LNCaP clone FGC (cell line): ENCODE measurements around the gene DNAJC3.

Experiments used
- DNase-seq: peaks from one replicate; pipeline ENCODE4 v3.0.0-alpha.2; 2011; ENCODE audit warnings: low read depth
- H3K4me3 ChIP-seq: 2 replicates; pipeline ENCODE4 v1.5.1; 2011; ENCODE audit warnings: mild to moderate bottlenecking, low read depth, low read length, control low read depth
- TF ChIP-seq, protein P1 (sequence below): IDR thresholded peaks from 2 replicates; pipeline ENCODE4 v1.5.1; 2012; ENCODE audit warnings: mild to moderate bottlenecking; ENCODE audit not compliant: control insufficient read depth, insufficient read depth; ENCODE audit errors: extremely low read depth

Gene DNAJC3

DNA sequence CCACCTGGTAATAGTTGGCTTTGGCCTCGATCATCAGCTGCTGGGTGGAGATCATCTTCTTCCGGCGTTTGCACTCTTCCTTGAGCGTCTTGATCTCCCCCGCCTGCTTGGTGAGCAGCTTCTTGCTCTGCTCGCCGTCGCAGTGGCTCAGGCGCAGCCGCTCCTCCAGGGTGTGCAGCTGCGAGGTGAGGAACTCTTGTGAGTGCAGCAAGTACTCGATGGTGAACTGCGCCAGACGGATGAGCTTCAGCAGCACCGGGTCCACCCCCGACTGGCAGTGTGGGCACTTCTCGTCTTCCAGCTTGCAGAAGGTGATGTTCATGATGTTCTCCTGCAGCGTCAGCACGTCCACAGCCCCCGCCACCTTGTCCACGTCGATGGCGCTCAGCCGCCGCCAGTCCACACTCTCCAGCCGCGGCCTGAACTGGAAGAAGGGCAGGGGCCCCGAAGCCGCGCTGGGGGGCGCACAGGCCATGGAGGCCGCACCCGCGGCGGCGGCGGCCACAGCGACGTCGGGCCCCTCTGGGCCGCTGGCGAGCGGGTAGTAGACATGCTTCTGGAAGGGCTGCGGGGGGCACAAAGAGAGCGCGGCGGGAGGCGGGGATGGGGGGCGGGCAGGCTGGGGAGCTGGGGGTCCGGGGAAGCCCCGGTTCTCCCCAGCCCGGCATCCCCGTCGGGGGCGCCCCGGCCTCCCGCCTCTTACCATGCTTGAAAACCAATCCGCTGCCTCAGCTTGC lies 35.5 kb upstream of the DNAJC3 start:
- TF ChIP-seq, protein P1, sequence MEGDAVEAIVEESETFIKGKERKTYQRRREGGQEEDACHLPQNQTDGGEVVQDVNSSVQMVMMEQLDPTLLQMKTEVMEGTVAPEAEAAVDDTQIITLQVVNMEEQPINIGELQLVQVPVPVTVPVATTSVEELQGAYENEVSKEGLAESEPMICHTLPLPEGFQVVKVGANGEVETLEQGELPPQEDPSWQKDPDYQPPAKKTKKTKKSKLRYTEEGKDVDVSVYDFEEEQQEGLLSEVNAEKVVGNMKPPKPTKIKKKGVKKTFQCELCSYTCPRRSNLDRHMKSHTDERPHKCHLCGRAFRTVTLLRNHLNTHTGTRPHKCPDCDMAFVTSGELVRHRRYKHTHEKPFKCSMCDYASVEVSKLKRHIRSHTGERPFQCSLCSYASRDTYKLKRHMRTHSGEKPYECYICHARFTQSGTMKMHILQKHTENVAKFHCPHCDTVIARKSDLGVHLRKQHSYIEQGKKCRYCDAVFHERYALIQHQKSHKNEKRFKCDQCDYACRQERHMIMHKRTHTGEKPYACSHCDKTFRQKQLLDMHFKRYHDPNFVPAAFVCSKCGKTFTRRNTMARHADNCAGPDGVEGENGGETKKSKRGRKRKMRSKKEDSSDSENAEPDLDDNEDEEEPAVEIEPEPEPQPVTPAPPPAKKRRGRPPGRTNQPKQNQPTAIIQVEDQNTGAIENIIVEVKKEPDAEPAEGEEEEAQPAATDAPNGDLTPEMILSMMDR: no peak
- no peak for DNase-seq
- no peak overlapping the region for H3K4me3 ChIP-seq

DNA sequence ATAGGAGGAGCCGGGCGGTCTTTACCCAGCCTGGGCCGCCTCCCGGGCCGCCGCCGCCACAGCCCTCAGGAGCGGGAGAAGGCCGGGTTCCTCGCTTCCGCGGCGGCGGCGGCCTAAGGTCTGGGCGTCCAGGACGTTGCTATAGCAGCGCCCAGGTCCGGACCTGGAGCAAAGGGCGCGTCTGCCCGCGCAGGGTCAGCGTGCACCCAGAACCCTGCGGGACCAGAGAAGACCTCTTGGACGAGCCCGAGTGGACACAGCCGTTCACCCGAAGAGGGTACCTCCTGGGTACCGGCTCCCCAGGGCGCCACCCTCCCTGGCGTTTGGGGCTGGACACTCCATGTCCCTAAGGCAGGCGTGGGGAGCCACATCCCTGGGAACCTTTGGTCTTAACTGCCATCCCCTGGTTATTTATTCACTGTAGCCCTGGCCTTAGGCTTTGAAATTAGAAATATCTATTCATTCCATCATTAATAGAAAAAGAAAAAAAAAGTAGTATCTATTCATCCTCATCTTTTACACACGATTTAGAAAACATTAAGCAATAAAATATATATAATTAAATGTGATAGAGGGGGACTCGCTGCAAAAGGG lies 34.8 kb upstream of the DNAJC3 start:
- no peak for DNase-seq
- H3K4me3 ChIP-seq: no peak overlapping the region
- TF ChIP-seq, protein P1: no peak

- DNase-seq: no peak
- H3K4me3 ChIP-seq: no peak overlapping the region
- TF ChIP-seq, protein P1: no peak
Measured at GRCh38 chr13:95642999-95643398, 33.9 kb upstream of the DNAJC3 start.

DNA sequence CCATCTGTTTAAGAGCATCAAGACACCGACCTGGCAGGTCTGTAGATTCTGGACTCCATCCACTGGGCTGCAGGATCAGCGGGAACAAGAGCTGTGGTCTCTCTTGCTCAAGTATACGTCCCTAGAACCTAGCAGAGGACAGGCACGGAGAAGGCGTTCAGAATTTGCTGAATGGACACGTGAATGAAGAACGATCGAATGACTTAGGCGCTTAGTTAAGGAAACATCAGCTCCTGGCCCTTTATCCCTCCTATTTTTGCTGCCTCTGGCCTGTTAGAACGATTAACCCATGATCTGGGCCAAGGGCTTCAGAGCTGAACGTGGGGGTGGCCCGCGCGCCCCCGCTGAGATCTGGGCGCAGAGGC lies 33.4 kb upstream of the DNAJC3 start:
- DNase-seq: no peak
- H3K4me3 ChIP-seq: no peak overlapping the region

DNA sequence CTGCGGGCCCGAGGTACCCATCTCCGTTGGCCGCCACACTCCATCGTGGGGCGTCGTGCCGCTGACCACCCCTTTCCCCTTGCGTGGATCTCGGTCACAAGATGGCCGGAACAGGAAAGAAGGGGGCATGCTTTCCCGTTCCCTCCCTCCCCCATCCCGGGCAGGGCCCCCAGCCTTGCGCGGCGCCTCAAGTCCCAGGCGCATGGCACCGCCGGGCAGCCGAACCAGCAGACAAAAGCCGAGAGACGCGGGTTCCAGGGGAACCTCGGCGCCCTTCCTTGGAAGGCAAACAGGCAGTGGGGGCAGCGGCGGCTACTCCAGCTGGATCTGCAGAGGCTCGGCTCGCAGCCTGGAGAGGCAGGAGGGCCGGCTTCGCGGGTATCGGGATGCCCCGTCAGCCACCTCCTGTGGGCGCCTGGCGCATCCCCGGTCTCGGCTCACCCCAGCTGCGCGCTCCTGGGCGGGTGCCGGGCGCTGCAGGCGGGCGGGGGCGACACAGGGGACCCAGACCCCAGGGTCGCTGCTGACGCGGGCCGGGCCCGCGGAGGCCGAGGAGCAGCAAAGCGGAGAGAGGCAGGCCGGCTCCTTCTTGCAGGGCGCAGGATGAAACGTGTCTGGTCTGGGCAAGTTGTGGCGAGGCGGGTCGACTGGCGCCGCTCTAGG lies 32.9 kb upstream of the DNAJC3 start:
- TF ChIP-seq, protein P1: no peak
- no peak for DNase-seq
- peak overlapping the region; percentile 28; the same call in 1 of the 2 replicates for H3K4me3 ChIP-seq

More for the DNA sequence above, 33.4 kb upstream of the DNAJC3 start:
- TF ChIP-seq, protein P1: no peak

- TF ChIP-seq, protein P1: no peak
- no peak for DNase-seq
- H3K4me3 ChIP-seq: peak within 1 kb of the TSS; percentile 28; the same call in 1 of the 2 replicates
Measured at GRCh38 chr13:95644601-95645052, 32.3 kb upstream of the DNAJC3 start, which contains the start of gene DZIP1. TSS of gene DZIP1 (minus strand) at chr13:95644706. CDS start at chr13:95642029, 2,677 bp downstream.
